GF-D8 (cell line): ENCODE data around the gene NUP42.
"Not testable (repeated sequence)": the region's sequence is repeated elsewhere in the genome, so short reads cannot be mapped to it uniquely, and the experiment has no call there.

Experiments
- DNase-seq: peaks from one replicate; lab custom pipeline; 2025; lab: John Stamatoyannopoulos, UW

Gene NUP42

GRCh38 chr7:23181684-23182553, at the start of gene NUP42:
Gene NUP42, plus strand, starts transcription at chr7:23182048. Its CDS starts 38 bp downstream, at chr7:23182086.
- DNase-seq = peak; percentile 99

GRCh38 chr7:23133797-23134196, 48.1 kb upstream of the NUP42 start:
- no peak for DNase-seq

- DNase-seq = no peak
These were observed 46.1 kb upstream of the NUP42 start for GRCh38 chr7:23135755-23136154.

- no peak for DNase-seq
These were observed 45.6 kb upstream of the NUP42 start for GRCh38 chr7:23136216-23136615.

GRCh38 chr7:23157679-23158078, 24.2 kb upstream of the NUP42 start:
- DNase-seq = no peak

GRCh38 chr7:23158546-23158945, 23.3 kb upstream of the NUP42 start:
- DNase-seq = no peak

GRCh38 chr7:23161482-23161881, 20.4 kb upstream of the NUP42 start:
- DNase-seq = no peak

GRCh38 chr7:23164846-23165245, 17.0 kb upstream of the NUP42 start:
- DNase-seq = no peak

GRCh38 chr7:23165316-23165715, 16.5 kb upstream of the NUP42 start:
- no peak for DNase-seq

GRCh38 chr7:23167691-23168090, 14.2 kb upstream of the NUP42 start:
- DNase-seq = no peak

- DNase-seq = no peak
These were observed 13.6 kb upstream of the NUP42 start for GRCh38 chr7:23168111-23168885.

- DNase-seq = peak; percentile 14
These were observed 5.9 kb upstream of the NUP42 start for GRCh38 chr7:23175938-23176337.

GRCh38 chr7:23183279-23184012, 1.6 kb downstream of the NUP42 start:
- peak; percentile 54 for DNase-seq

GRCh38 chr7:23184291-23184690, 2.4 kb downstream of the NUP42 start:
- DNase-seq = no peak

- DNase-seq = no peak
These were observed 3.0 kb downstream of the NUP42 start for GRCh38 chr7:23184709-23185359.

GRCh38 chr7:23185980-23186379, 4.1 kb downstream of the NUP42 start:
- no peak for DNase-seq

- DNase-seq = no peak
These were observed 9.2 kb downstream of the NUP42 start for GRCh38 chr7:23191022-23191421.

- not testable (repeated sequence) for DNase-seq
These were observed 11.9 kb downstream of the NUP42 start for GRCh38 chr7:23193650-23194227.

GRCh38 chr7:23196306-23196705, 14.5 kb downstream of the NUP42 start:
- DNase-seq = no peak

- DNase-seq = not testable (repeated sequence)
These were observed 15.9 kb downstream of the NUP42 start for GRCh38 chr7:23197745-23198144.

GRCh38 chr7:23200331-23200730, 18.5 kb downstream of the NUP42 start:
- no peak for DNase-seq

- DNase-seq = no peak
These were observed 22.4 kb downstream of the NUP42 start for GRCh38 chr7:23204241-23204640.
